IPS-20b (cell line): ENCODE results near the gene ERFL.

Experiments used
- H3K27ac ChIP-seq: one replicate; pipeline ENCODE4 v1.5.1; 2013; ENCODE audit warnings: low read length
- H3K27me3 ChIP-seq: 2 replicates; pipeline ENCODE4 v1.6.1; 2013; ENCODE audit warnings: mild to moderate bottlenecking, low read length, inconsistent platforms; ENCODE audit not compliant: insufficient read depth
- H3K36me3 ChIP-seq: 2 replicates; pipeline ENCODE4 v1.6.1; 2013; ENCODE audit warnings: low read depth, mild to moderate bottlenecking, inconsistent platforms, low read length, moderate library complexity; ENCODE audit not compliant: insufficient read depth
- H3K4me1 ChIP-seq: 2 replicates; pipeline ENCODE4 v1.6.1; 2013; ENCODE audit warnings: mild to moderate bottlenecking, control low read depth, inconsistent platforms, low read length, moderate library complexity; ENCODE audit not compliant: insufficient read depth
- H3K4me3 ChIP-seq: 2 replicates; pipeline ENCODE4 v1.5.1; 2013; ENCODE audit warnings: mild to moderate bottlenecking, low read length, inconsistent platforms
- H3K9ac ChIP-seq: 2 replicates; pipeline ENCODE4 v1.6.1; 2013; ENCODE audit warnings: low read depth, mild to moderate bottlenecking, inconsistent platforms, low read length, moderate library complexity
- H3K9me3 ChIP-seq: 2 replicates; pipeline ENCODE4 v1.6.1; 2013; ENCODE audit warnings: mild to moderate bottlenecking, low read depth, low read length, inconsistent platforms; ENCODE audit not compliant: insufficient read depth

Gene ERFL

GRCh38 chr19:41928221-41928683, at the start of gene ERFL:
Gene ERFL (minus strand): TSS chr19:41928449. CDS start chr19:41912919, 15,530 bp downstream.
- peak within 1 kb of the TSS; percentile 63 for H3K4me3 ChIP-seq
- H3K27ac ChIP-seq: no peak within 1 kb of the TSS
- peaks cover 98% of the 10 kb centered on the region for H3K27me3 ChIP-seq
- H3K9me3 ChIP-seq: no peaks in the 10 kb centered on the region; the same call in 1 of the 2 replicates
- H3K36me3 ChIP-seq: no peaks in the 10 kb centered on the region
- peaks cover 6% of the 10 kb centered on the region for H3K4me1 ChIP-seq
- no peak within 1 kb of the TSS for H3K9ac ChIP-seq

GRCh38 chr19:41977916-41978315, 49.7 kb upstream of the ERFL start:
- no peak overlapping the region for H3K27ac ChIP-seq
- no peaks in the 10 kb centered on the region for H3K27me3 ChIP-seq
- H3K4me3 ChIP-seq: no peak overlapping the region
- no peaks in the 10 kb centered on the region for H3K9me3 ChIP-seq
- peaks cover 9% of the 10 kb centered on the region; the same call in 1 of the 2 replicates for H3K36me3 ChIP-seq
- H3K4me1 ChIP-seq: no peaks in the 10 kb centered on the region
- H3K9ac ChIP-seq: no peak overlapping the region

GRCh38 chr19:41974652-41975051, 46.4 kb upstream of the ERFL start:
- H3K9me3 ChIP-seq: no peaks in the 10 kb centered on the region
- no peaks in the 10 kb centered on the region for H3K4me1 ChIP-seq
- no peaks in the 10 kb centered on the region for H3K27me3 ChIP-seq
- H3K4me3 ChIP-seq: no peak overlapping the region
- H3K9ac ChIP-seq: no peak overlapping the region
- no peak overlapping the region for H3K27ac ChIP-seq
- H3K36me3 ChIP-seq: peaks cover 8% of the 10 kb centered on the region; the same call in 1 of the 2 replicates

GRCh38 chr19:41971363-41971762, 43.1 kb upstream of the ERFL start:
- peaks cover 7% of the 10 kb centered on the region; the same call in 1 of the 2 replicates for H3K36me3 ChIP-seq
- H3K27me3 ChIP-seq: no peaks in the 10 kb centered on the region
- no peaks in the 10 kb centered on the region for H3K9me3 ChIP-seq
- no peaks in the 10 kb centered on the region for H3K4me1 ChIP-seq
- H3K9ac ChIP-seq: no peak overlapping the region
- H3K27ac ChIP-seq: no peak overlapping the region
- no peak overlapping the region for H3K4me3 ChIP-seq

- no peaks in the 10 kb centered on the region for H3K4me1 ChIP-seq
- H3K9me3 ChIP-seq: no peaks in the 10 kb centered on the region
- no peak overlapping the region for H3K9ac ChIP-seq
- peaks cover 5% of the 10 kb centered on the region; the same call in 1 of the 2 replicates for H3K36me3 ChIP-seq
- H3K27me3 ChIP-seq: no peaks in the 10 kb centered on the region
- H3K4me3 ChIP-seq: no peak overlapping the region
- H3K27ac ChIP-seq: no peak overlapping the region
Measured at GRCh38 chr19:41969772-41970458, 41.7 kb upstream of the ERFL start.

- Histone ChIP-seq H3K36me3 (peaks cover 5% of the 10 kb centered on the region; the same call in 1 of the 2 replicates), H3K4me3 (no peak overlapping the region), H3K9me3 (no peaks in the 10 kb centered on the region), H3K27ac (no peak overlapping the region), H3K4me1 (no peaks in the 10 kb centered on the region), H3K27me3 (no peaks in the 10 kb centered on the region), H3K9ac (no peak overlapping the region)
Measured at GRCh38 chr19:41968751-41969595, 40.7 kb upstream of the ERFL start.

GRCh38 chr19:41967054-41967783, 39.0 kb upstream of the ERFL start:
- no peak overlapping the region for H3K9ac ChIP-seq
- no peaks in the 10 kb centered on the region for H3K27me3 ChIP-seq
- H3K9me3 ChIP-seq: no peaks in the 10 kb centered on the region
- H3K27ac ChIP-seq: no peak overlapping the region
- H3K36me3 ChIP-seq: peaks cover 5% of the 10 kb centered on the region; the same call in 1 of the 2 replicates
- no peaks in the 10 kb centered on the region for H3K4me1 ChIP-seq
- H3K4me3 ChIP-seq: no peak overlapping the region

GRCh38 chr19:41965106-41965505, 36.9 kb upstream of the ERFL start:
- Histone ChIP-seq H3K4me3 (no peak overlapping the region), H3K27me3 (no peaks in the 10 kb centered on the region), H3K4me1 (no peaks in the 10 kb centered on the region), H3K9ac (no peak overlapping the region), H3K36me3 (no peaks in the 10 kb centered on the region), H3K9me3 (no peaks in the 10 kb centered on the region), H3K27ac (no peak overlapping the region)

- Histone ChIP-seq H3K4me3 (no peak overlapping the region), H3K9ac (no peak overlapping the region), H3K4me1 (peaks cover 8% of the 10 kb centered on the region; the same call in 1 of the 2 replicates), H3K27me3 (no peaks in the 10 kb centered on the region), H3K36me3 (no peaks in the 10 kb centered on the region), H3K27ac (no peak overlapping the region), H3K9me3 (no peaks in the 10 kb centered on the region)
Measured at GRCh38 chr19:41960973-41961372, 32.7 kb upstream of the ERFL start.

- Histone ChIP-seq H3K9ac (peak within 1 kb of the TSS; percentile 71; the same call in 1 of the 2 replicates), H3K27ac (no peak within 1 kb of the TSS), H3K9me3 (no peaks in the 10 kb centered on the region), H3K4me3 (peak within 1 kb of the TSS; percentile 82), H3K36me3 (no peaks in the 10 kb centered on the region; the same call in 1 of the 2 replicates), H3K4me1 (peaks cover 8% of the 10 kb centered on the region; the same call in 1 of the 2 replicates), H3K27me3 (no peaks in the 10 kb centered on the region)
Measured at GRCh38 chr19:41959056-41960053, 31.1 kb upstream of the ERFL start, which contains the start of gene RABAC1. Gene RABAC1 (minus strand): TSS chr19:41959321. CDS start chr19:41959292, 29 bp downstream.
